Right lobe of liver (tissue), 4 donors: Measurements from ENCODE around the gene UBE2R2.
"Not testable (repeated sequence)": the region's sequence is repeated elsewhere in the genome, so short reads cannot be mapped to it uniquely, and the experiment has no call there.

ENCODE experiments used
- POLR2A ChIP-seq: fragments of 450-650 bp; IDR thresholded peaks from one replicate; pipeline ENCODE4 v1.6.1; 2017; ENCODE audit warnings: antibody characterized with exemption, mild to moderate bottlenecking
- TF ChIP-seq, protein P1 (sequence below), 4 donors: fragments of 200-600 bp in 3 of 4; fragments of 450-650 bp in 1 of 4; IDR thresholded peaks; one replicate each; pipeline versions ENCODE4 v1.5.1 to v1.8.0; 2016 to 2022; ENCODE audit warnings: antibody characterized with exemption in 4 of 4, mild to moderate bottlenecking in 2 of 4
- donor health status: DM: no; HTN: no; CAD: no.
- donor health status: DM: no; HTN: no; CAD: no.
- donor health status: DM: no; HTN: yes; CAD: no.

DNA sequence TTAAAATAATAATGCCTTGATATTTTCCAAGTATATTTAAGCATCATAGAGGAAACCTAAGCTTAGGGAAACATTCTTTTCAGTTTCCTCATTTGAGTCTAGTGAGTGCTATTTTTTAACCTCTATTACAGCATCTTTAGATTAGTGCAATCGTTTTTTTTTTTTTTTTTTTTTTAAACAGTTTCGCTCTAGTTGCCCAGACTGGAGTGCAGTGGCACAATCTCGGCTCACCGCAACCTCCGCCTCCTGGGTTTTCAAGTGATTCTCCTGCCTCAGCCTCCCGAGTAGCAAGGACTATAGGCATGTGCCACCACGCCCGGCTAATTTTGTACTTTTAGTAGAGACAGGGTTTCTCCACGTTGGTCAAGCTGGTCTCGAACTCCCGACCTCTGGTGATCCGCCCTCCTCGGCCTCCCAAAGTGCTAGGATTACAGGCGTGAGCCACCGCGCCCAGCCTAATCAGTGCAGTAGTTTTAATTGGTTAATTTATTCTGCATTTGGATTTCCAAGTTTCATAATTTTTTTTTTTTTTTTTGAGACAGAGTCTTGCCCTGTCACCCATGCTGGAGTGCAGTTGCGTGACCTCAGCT, 12.8 kb downstream of the UBE2R2 start:
- TF ChIP-seq, protein P1, sequence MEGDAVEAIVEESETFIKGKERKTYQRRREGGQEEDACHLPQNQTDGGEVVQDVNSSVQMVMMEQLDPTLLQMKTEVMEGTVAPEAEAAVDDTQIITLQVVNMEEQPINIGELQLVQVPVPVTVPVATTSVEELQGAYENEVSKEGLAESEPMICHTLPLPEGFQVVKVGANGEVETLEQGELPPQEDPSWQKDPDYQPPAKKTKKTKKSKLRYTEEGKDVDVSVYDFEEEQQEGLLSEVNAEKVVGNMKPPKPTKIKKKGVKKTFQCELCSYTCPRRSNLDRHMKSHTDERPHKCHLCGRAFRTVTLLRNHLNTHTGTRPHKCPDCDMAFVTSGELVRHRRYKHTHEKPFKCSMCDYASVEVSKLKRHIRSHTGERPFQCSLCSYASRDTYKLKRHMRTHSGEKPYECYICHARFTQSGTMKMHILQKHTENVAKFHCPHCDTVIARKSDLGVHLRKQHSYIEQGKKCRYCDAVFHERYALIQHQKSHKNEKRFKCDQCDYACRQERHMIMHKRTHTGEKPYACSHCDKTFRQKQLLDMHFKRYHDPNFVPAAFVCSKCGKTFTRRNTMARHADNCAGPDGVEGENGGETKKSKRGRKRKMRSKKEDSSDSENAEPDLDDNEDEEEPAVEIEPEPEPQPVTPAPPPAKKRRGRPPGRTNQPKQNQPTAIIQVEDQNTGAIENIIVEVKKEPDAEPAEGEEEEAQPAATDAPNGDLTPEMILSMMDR (IDR thresholded peaks at IDR 0.05), result not testable (repeated sequence)
- not testable (repeated sequence) for TF ChIP-seq POLR2A
